ENCODE results near the gene WWC1. TPM values are rescaled to one million over a fixed set of nuclear protein-coding genes. Genes with fewer than 3 reads are reported as not detected.
"Not testable (repeated sequence)": the region's sequence is repeated elsewhere in the genome, so short reads cannot be mapped to it uniquely, and the experiment has no call there.

The WWC1 gene
- total RNA-seq, 1 donor from 2014 or later: 1.2 TPM

DNA sequence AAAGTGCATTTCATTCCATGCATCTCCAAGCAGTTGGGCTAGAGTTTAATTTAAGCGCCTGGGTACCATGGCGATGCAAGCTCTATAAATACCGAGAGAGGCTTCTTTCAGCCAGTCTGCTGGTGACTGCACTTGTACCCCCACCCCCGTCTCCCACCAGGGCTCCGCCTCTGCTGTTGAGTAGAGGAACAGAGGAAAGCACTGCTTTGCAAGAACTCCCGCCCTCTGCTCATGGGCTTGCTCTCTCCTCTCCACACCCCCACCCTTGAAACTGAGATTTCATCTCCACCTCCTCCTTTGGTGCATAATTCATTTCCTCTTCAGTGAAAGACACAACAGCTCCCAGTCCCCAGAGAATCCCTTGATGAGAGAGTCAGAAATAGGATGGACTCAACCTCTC is 5.1 kb upstream of the WWC1 start:
- DNase-seq (ENCODE audit: low spot score): no peak

- not testable (repeated sequence) for DNase-seq (ENCODE audit: low spot score)
Measured at GRCh38 chr5:168286863-168287262, 4.6 kb upstream of the WWC1 start.

DNA sequence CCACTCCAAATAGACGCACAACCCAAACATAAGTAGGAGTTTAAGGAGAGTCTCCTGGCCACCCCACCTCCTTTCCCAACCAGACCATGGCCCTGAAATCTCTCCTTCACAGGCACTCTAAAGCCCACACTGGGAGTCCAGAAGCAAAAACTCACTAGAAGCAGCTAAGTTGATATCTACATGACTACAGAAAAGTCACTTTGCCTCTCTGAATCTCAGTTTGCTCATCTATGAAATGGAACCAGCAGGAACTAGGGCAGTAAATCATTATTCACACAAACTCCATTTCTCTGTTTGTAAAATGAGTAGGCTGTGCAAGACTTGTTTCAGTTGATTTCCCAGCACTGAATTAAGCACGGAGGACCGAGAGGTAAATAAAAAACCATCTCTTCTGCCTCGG is 4.1 kb upstream of the WWC1 start:
- DNase-seq (ENCODE audit: low spot score): no peak

DNA sequence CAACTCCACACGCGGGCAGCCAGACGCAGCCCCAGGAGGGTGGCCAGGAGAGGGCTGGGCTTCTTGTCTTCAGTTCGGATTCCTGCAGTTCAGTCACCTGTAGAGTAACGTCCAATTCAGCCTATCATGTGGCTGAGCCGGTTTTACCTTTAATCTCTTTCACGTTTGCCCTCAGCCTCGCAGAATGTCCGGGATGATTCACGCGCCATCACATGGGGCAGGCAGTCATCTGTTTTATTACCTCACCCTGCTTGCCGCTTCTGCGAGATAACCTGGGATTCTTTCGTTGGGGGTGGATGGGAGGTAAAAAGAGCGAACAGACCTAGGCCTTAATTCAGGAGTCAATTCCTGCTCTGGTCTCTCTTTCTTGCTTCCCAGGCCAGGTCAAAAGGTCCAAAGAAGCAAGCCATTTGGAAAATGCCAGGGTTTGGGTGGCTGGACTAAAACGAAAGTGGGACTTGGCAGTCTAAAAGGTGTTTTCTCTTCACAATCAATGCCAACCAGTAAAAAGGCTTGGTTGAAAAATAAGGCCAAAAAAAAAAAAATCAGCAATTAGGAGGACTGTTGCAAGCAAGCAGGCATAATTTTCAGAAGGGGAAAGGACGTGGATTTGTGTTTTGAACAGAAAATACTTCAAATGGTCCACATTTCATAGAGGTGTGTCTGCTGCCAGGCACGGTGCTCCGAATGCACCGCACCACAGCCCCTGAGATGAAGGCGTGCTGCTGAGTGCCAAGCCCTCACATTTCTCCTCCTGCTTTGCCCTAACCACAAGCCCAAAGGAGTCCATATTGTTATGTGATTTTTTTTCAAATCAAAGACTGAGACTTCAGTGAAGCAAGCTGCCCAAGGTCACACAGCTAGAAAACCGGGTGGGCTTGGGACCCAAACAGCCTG is 2.8 kb upstream of the WWC1 start:
- DNase-seq (ENCODE audit: low spot score): peak; percentile 53

- no peak for DNase-seq (ENCODE audit: low spot score)
Measured at GRCh38 chr5:168290902-168291341, 523 bp upstream of the WWC1 start.

- no peak for DNase-seq (ENCODE audit: low spot score)
Measured at GRCh38 chr5:168291964-168292785, 730 bp downstream of the WWC1 start.

- DNase-seq (ENCODE audit: low spot score): no peak
Measured at GRCh38 chr5:168292786-168293696, 1.6 kb downstream of the WWC1 start.

- DNase-seq (ENCODE audit: low spot score): peak; percentile 55
Measured at GRCh38 chr5:168295574-168296201, 4.2 kb downstream of the WWC1 start.

DNA sequence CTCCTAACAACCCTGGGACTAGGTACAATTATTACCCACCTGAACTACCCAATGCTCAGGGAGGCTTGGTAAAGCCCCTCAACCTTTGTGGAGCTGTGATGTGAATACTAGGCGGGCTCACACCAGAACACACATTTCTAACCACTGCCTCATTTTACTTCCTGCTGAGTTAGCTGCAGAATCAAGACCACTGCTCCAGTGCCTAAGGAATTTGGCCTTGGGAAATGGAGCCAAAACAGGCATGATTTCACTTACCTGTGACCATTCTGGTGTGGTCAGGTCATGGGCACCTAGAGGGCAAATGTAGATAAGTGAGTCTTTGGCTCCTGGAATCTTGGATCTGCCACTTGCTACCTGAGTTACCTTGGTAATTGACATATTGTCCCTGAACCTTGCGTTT is 5.2 kb downstream of the WWC1 start:
- DNase-seq (ENCODE audit: low spot score): no peak

GRCh38 chr5:168298949-168299348 is 7.5 kb downstream of the WWC1 start:
- DNase-seq (ENCODE audit: low spot score): no peak

DNA sequence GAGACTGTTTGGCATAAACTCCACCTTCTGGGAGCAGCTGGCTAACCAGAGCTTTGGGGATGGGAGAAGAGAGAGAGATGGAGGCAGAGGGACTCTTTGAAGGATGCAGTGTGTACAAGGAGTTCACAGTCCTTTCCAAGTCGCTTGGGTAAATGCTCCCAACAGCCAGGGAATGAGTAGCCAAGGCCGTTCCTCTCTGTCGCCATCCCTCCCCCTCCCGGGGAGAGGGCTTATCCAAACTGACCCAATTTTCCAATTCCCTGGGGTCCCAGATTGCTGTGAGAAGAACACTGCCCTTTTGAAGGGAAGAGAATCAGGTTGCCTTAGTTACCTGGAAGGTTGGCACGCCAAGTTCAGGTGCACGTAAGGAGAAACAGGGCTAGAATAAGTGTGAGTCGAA is 7.9 kb downstream of the WWC1 start:
- DNase-seq (ENCODE audit: low spot score): no peak

DNA sequence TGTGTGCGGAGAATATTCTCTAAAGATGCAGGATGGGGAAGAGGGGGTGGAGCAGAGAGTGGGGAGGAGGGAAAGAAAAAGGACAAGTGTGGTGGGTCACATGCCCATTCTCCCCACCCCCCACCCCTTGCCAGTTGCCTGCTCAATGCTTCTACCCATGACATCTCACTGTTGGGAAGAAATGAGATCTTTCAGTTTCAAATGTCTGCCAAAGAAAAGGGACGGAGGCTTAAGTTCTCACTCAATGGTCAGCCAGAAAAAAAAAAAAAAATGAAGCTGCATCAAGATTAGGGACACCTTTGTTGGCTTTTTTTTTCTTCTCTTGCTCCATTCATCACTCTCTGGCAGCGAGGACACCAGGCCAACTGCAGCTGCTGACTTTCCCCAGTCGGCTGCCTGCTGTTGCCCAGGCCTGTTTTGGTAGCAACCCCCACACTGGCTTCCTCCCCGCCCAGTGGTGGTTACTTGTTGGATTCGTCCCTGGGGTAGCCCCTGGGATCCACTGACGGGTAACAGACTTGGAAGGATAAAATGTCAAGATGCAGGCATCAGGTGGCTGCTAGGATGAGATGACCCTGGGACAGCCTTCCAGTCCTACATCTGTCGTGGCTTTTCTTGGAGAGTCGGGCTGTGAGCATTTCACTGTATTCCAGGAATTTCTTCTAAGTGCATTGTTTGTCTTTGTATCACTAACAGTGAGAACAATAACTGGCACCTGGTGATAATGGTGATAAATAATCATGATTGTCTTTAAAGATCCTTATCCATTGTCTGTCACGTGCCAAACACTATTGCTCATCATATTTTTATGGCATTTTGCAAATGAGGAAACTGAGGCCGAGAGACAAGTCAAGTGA is 9.1 kb downstream of the WWC1 start:
- DNase-seq (ENCODE audit: low spot score): no peak

- no peak for DNase-seq (ENCODE audit: low spot score)
Measured at GRCh38 chr5:168301593-168302390, 10.3 kb downstream of the WWC1 start.

DNA sequence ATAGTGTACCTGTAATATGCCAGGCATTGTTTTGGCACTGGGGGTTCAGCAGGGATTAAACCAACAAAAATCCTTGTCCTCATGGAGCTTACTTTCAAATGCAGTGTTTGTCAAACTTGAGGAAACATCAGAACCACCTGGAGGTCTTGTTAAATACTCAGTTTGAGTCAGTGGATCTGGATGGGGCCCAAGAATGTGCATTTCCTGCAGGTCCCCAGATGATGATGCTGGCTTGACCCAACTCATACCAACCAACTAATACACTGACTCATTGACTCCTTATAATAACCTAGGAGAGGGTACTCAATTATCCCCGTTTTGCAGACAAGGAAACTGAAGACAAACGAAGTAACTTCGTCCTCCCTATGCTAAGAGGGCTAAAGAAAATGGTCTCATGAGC is 11.3 kb downstream of the WWC1 start:
- DNase-seq (ENCODE audit: low spot score): no peak

DNA sequence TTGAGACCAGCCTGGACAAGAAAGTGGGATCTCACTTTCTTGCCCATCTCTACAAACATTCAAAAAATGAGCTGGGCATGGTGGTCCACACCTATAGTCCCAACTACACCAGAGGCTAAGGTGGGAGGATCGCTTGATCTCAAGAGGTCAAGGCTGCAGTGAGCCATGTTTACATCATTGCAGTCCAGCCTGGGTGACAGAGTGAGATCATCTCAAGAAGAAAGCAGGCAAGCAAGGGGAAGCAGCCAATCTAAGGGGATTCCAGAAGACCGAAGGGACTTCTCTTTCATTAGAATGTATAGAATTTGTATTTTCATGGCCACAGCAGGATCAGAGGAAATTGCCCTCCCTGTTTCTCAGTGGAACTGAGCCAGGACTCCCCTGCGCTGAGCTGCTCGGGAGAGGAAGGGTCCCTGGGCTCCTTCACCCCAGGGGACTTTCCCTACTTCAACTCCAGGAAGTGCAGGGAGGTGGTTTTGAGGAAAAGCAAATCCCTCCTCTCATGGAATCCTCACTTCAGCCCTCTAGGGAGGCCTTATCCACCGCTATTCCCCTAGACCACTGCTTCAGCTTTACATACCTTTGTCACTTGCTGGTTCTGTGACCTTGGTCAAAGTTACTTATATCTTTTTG is 12.1 kb downstream of the WWC1 start:
- DNase-seq (ENCODE audit: low spot score): no peak

GRCh38 chr5:168304349-168304748 is 12.9 kb downstream of the WWC1 start:
- no peak for DNase-seq (ENCODE audit: low spot score)

DNA sequence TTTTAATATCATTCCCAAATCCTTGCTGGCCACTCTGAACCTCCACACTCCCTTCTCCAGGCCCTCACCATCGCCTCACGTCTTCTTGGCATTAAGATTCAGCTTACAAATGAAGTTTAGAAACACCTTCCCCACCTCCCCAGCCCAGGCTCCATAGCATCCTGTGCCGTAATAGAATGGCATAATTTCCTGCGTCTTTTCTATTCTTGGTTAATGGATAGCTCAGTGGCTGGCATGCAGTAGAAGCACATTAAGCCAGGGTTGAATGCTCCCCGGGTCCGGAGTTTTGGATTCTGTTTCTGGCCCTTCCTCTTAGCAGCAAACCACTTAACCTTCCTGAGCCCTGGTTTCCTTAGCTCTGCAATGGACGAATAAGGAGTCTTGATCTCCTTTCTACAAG is 13.8 kb downstream of the WWC1 start:
- no peak for DNase-seq (ENCODE audit: low spot score)

GRCh38 chr5:168307022-168307421 is 15.6 kb downstream of the WWC1 start:
- DNase-seq (ENCODE audit: low spot score): no peak

Measured in umbilical cord (tissue), 2 donors.